Type B pancreatic cell (in vitro differentiated cells): ENCODE measurements around the gene ZBTB20. TPM values are rescaled to one million over a fixed set of nuclear protein-coding genes. Genes with fewer than 3 reads are reported as not detected.

ENCODE experiments used
- DNase-seq: peaks from one replicate; pipeline ENCODE4 v3.0.0; 2021; ENCODE audit warnings: mixed read lengths; ENCODE audit not compliant: unreplicated experiment; ENCODE audit errors: extremely low spot score
- H3K27ac Mint-ChIP-seq: 2 replicates; pipeline ENCODE4 v1.8.0; 2021; ENCODE audit warnings: mild to moderate bottlenecking, mixed read lengths
- H3K27me3 Mint-ChIP-seq: 2 replicates; pipeline ENCODE4 v1.8.0; 2021; ENCODE audit warnings: mixed read lengths
- H3K36me3 Mint-ChIP-seq: 2 replicates; pipeline ENCODE4 v1.8.0; 2021; ENCODE audit warnings: mixed read lengths
- H3K4me1 Mint-ChIP-seq: one replicate; pipeline ENCODE4 v1.8.0; 2021; ENCODE audit warnings: mixed read lengths; ENCODE audit not compliant: unreplicated experiment
- H3K4me3 Mint-ChIP-seq: 2 replicates; pipeline ENCODE4 v1.8.0; 2021; ENCODE audit warnings: mild to moderate bottlenecking, mixed read lengths
- H3K9me3 Mint-ChIP-seq: 2 replicates; pipeline ENCODE4 v1.8.0; 2021; ENCODE audit warnings: mixed read lengths
- total RNA-seq: library from RNA; stranded (reverse); gene quantifications from 2 replicates; pipeline ENCODE4 v1.2.1, GENCODE V29; 2021; ENCODE audit warnings: low replicate concordance
- TF ChIP-seq, protein P1 (sequence below): fragments of 200-600 bp; sonication (generic); conservative IDR thresholded peaks from 2 replicates; pipeline ENCODE4 v1.5.0; 2021; ENCODE audit warnings: antibody characterized with exemption, mild to moderate bottlenecking

The ZBTB20 gene
- total RNA-seq, 1 donor from 2014 or later: 14.4 TPM

DNA sequence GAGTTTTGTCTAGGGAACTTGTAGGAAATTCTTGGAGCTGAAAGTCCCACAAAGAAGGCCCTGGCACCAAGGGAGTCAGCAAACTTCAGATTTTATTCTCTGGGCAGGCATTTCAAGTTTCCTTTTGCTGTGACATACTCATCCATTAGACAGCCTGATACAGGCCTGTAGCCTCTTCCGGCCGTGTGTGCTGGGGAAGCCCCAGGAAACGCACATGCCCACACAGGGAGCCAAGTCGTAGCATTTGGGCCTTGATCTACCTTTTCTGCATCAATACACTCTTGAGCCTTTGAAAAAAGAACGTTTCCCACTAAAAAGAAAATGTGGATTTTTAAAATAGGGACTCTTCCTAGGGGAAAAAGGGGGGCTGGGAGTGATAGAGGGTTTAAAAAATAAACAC lies 838.3 kb downstream of the ZBTB20 start:
- no peaks in the 10 kb centered on the region for H3K4me1 Mint-ChIP-seq
- DNase-seq: no peak
- TF ChIP-seq, protein P1, sequence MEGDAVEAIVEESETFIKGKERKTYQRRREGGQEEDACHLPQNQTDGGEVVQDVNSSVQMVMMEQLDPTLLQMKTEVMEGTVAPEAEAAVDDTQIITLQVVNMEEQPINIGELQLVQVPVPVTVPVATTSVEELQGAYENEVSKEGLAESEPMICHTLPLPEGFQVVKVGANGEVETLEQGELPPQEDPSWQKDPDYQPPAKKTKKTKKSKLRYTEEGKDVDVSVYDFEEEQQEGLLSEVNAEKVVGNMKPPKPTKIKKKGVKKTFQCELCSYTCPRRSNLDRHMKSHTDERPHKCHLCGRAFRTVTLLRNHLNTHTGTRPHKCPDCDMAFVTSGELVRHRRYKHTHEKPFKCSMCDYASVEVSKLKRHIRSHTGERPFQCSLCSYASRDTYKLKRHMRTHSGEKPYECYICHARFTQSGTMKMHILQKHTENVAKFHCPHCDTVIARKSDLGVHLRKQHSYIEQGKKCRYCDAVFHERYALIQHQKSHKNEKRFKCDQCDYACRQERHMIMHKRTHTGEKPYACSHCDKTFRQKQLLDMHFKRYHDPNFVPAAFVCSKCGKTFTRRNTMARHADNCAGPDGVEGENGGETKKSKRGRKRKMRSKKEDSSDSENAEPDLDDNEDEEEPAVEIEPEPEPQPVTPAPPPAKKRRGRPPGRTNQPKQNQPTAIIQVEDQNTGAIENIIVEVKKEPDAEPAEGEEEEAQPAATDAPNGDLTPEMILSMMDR: no peak
- H3K4me3 Mint-ChIP-seq: no peak overlapping the region
- H3K36me3 Mint-ChIP-seq: no peaks in the 10 kb centered on the region
- no peak overlapping the region for H3K27ac Mint-ChIP-seq
- no peaks in the 10 kb centered on the region for H3K9me3 Mint-ChIP-seq
- H3K27me3 Mint-ChIP-seq: peaks cover 7% of the 10 kb centered on the region

DNA sequence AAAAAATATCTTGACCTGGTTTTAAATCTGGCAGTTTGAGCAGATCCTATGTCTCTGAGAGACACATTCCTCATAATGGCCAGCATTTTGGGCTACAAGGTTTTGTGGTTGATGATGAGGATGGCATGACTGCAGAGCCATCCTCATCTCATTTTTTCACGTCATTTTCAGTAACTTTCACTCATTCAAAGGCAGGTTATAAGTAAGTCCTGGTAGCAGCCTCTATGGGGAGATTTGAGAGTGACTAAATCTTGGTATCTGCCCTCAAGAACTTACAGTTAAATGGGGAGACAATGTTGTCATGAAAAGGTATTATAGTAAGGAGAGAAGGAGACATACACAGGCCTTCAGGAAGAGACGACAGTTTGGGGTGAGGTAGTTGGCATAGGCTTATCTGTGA lies 838.7 kb downstream of the ZBTB20 start:
- Mint-ChIP-seq H3K27me3 (peaks cover 7% of the 10 kb centered on the region), H3K4me1 (no peaks in the 10 kb centered on the region), H3K4me3 (no peak overlapping the region), H3K27ac (no peak overlapping the region), H3K36me3 (no peaks in the 10 kb centered on the region), H3K9me3 (no peaks in the 10 kb centered on the region)
- DNase-seq: no peak
- TF ChIP-seq, protein P1: no peak

DNA sequence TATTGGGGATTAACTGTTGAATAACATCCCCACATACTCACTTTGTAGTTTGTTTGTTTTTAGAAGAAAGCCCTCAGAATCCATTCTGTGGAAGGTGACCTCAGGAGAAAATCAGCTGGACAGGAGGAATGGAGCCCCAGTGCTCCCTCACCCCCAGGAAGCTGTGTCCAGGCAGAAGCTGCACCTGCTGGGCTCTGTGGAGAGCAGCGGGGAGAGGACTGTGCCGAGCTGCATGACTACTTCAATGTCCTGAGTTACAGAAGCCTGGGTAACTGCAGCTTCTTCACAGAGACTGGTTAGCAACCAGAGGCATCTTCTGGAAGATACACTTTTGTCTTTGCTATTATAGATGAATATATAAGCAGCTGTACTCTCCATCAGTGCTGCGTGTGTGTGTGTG lies 839.3 kb downstream of the ZBTB20 start:
- Mint-ChIP-seq H3K9me3 (no peaks in the 10 kb centered on the region), H3K4me1 (no peaks in the 10 kb centered on the region), H3K27me3 (peaks cover 7% of the 10 kb centered on the region), H3K4me3 (no peak overlapping the region), H3K36me3 (no peaks in the 10 kb centered on the region), H3K27ac (no peak overlapping the region)
- TF ChIP-seq, protein P1: no peak
- DNase-seq: no peak

DNA sequence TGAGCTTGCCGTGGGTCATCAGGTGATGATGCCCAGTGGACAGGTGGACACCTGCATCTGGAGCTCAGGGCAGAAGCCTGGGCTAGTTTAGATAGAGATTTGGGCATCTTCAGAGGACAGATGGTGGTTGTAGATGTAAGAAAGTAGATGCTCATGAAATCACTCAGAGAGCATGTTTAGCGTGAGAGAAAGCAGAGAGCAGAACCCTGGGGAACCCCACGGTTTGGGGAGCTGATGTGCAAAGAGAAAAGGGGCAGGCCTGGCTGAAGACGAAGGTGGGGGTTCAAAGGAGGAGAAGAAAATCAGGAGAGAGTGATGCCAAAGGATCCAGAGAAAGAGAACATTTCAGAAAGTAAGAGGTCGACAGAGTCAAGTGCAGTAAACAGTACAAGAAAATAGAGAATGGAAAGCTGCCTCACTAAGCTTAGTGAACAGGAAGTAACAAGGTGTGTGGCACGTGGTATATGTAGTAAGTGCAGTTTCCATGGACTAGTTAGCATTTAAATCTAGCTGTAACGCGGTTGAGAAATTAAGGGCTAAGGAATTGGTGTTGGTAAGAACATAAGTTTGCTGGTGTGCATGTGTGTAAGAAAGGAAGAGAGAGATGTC lies 839.8 kb downstream of the ZBTB20 start:
- Mint-ChIP-seq H3K4me3 (no peak overlapping the region), H3K9me3 (no peaks in the 10 kb centered on the region), H3K27me3 (peaks cover 11% of the 10 kb centered on the region), H3K27ac (no peak overlapping the region), H3K4me1 (no peaks in the 10 kb centered on the region), H3K36me3 (no peaks in the 10 kb centered on the region)
- DNase-seq: no peak
- TF ChIP-seq, protein P1: no peak

DNA sequence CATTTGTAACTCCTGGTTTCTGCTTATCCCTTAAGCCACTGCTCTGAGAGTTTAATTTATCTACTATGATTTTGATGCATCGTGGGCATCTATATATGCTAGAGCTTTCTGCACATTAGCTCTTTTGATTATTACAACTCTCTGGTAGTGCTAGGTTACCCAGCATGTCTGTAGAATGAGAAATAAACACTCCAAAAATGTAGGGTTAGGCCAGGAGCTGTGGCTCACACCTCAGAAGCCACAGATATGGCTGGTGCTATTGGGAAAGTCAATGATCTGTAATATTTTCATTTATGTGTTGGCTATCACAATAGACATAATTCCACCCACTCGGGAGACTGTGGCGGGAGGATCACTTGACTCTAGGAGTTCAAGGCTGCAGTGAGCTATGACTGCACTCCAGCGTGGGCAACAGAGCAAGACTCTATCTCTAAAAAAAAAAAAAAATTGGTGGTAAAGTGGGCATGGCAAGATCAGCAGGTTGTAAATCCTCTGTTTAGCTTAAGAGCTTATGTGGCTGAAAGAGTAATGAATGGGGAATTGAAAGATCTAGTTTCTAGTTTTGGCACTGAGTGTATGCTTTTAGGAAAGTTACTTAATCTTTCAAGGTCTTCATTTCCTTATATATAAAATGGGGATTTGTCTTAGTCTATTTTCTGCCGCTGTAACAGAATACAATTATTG lies 847.0 kb downstream of the ZBTB20 start:
- Mint-ChIP-seq H3K4me3 (no peak overlapping the region), H3K9me3 (no peaks in the 10 kb centered on the region), H3K4me1 (no peaks in the 10 kb centered on the region), H3K27me3 (peaks cover 11% of the 10 kb centered on the region), H3K36me3 (no peaks in the 10 kb centered on the region), H3K27ac (no peak overlapping the region)
- TF ChIP-seq, protein P1: no peak
- DNase-seq: no peak
